Suprapubic skin (tissue), 4 donors: ENCODE data around the gene COQ2. TPM values are rescaled to one million over a fixed set of nuclear protein-coding genes. Genes with fewer than 3 reads are reported as not detected.

ENCODE experiments used
- DNase-seq, 2 donors: peaks; one replicate each; pipeline ENCODE4 v3.0.0-alpha.2; 2019; ENCODE audit warnings: low spot score in 2 of 2
- H3K27ac ChIP-seq: fragments of 200-600 bp; sonication (generic); one replicate; pipeline ENCODE4 v1.5.1; 2019
- H3K27me3 ChIP-seq: fragments of 200-600 bp; sonication (generic); one replicate; pipeline ENCODE4 v1.5.1; 2019
- H3K36me3 ChIP-seq: fragments of 200-600 bp; sonication (generic); one replicate; pipeline ENCODE4 v1.5.1; 2019
- H3K4me1 ChIP-seq: fragments of 200-600 bp; sonication (generic); one replicate; pipeline ENCODE4 v1.5.1; 2019
- H3K4me3 ChIP-seq: fragments of 200-600 bp; sonication (generic); one replicate; pipeline ENCODE4 v1.5.1; 2019; ENCODE audit warnings: mild to moderate bottlenecking
- H3K9me3 ChIP-seq: fragments of 200-600 bp; sonication (generic); one replicate; pipeline ENCODE4 v1.5.1; 2019
- CTCF ChIP-seq, 2 donors: fragments of 200-600 bp in 1 of 2; fragments of 450-650 bp in 1 of 2; sonication (generic) in 1 of 2; IDR thresholded peaks; one replicate each; pipeline ENCODE4 v1.5.1; 2016 to 2019; ENCODE audit warnings: antibody characterized with exemption in 2 of 2, mild to moderate bottlenecking in 1 of 2, moderate library complexity in 1 of 2
- EP300 ChIP-seq: sonication (generic); formaldehyde crosslinking; IDR thresholded peaks from one replicate; pipeline ENCODE4 v1.6.1; 2017; ENCODE audit warnings: antibody characterized with exemption
- POLR2A ChIP-seq, 2 donors: fragments of 450-650 bp; IDR thresholded peaks; one replicate each; pipeline ENCODE4 v1.6.1; 2017; ENCODE audit warnings: antibody characterized with exemption in 2 of 2, mild to moderate bottlenecking in 2 of 2, moderate library complexity in 2 of 2
- POLR2AphosphoS5 ChIP-seq, 3 donors: sonication (generic); formaldehyde crosslinking; IDR thresholded peaks; one replicate each; pipeline ENCODE4 v1.6.1; 2017; ENCODE audit warnings: antibody characterized with exemption in 3 of 3
- WGBS: methylation state at CpG from one replicate; pipeline ENCODE4 v1.1.5; 2018; 5-methylcytosine and 5-hydroxymethylcytosine counted together
- total RNA-seq, 4 donors: library from RNA; depleted of rRNA; stranded (reverse); fragments of >200 nt; gene quantifications; one replicate each; pipeline ENCODE4 v1.1.0, GENCODE V29; 2016

The COQ2 gene
- total RNA-seq, 4 donors from 2014 or later = 8.0 to 17.2 (median 13.4) TPM

GRCh38 chr4:83219344-83220331 is 65.0 kb downstream of the COQ2 start:
- H3K27me3 ChIP-seq = no peaks in the 10 kb centered on the region
- no peak overlapping the region for H3K27ac ChIP-seq
- DNase-seq = no peak
- no peaks in the 10 kb centered on the region for H3K36me3 ChIP-seq
- no peaks in the 10 kb centered on the region for H3K9me3 ChIP-seq
- TF ChIP-seq CTCF (IDR thresholded peaks at IDR 0.05) = no peak
- TF ChIP-seq EP300 = no peak
- no peak for TF ChIP-seq POLR2A (IDR thresholded peaks at IDR 0.05)
- TF ChIP-seq POLR2AphosphoS5 (IDR thresholded peaks at IDR 0.05) = no peak
- peak overlapping the region; percentile 32 for H3K4me3 ChIP-seq
- WGBS = 29% methylated on average over 15 of the region's 16 CpGs
- H3K4me1 ChIP-seq = peaks cover 20% of the 10 kb centered on the region

- no peaks in the 10 kb centered on the region for H3K9me3 ChIP-seq
- TF ChIP-seq CTCF (IDR thresholded peaks at IDR 0.05) (no peak), POLR2A (IDR thresholded peaks at IDR 0.05) (no peak), POLR2AphosphoS5 (IDR thresholded peaks at IDR 0.05) (no peak), EP300 (no peak)
- H3K4me1 ChIP-seq = peaks cover 20% of the 10 kb centered on the region
- no peak for DNase-seq
- no peaks in the 10 kb centered on the region for H3K36me3 ChIP-seq
- H3K27me3 ChIP-seq = no peaks in the 10 kb centered on the region
- WGBS = 80% methylated on average over 8 of the region's 8 CpGs
- H3K4me3 ChIP-seq = no peak overlapping the region
- no peak overlapping the region for H3K27ac ChIP-seq
Observed at GRCh38 chr4:83217721-83218522, 66.7 kb downstream of the COQ2 start.

GRCh38 chr4:83216959-83217683 is 67.5 kb downstream of the COQ2 start:
- Histone ChIP-seq H3K27me3 (no peaks in the 10 kb centered on the region), H3K36me3 (no peaks in the 10 kb centered on the region), H3K4me1 (peaks cover 20% of the 10 kb centered on the region), H3K4me3 (no peak overlapping the region), H3K27ac (no peak overlapping the region), H3K9me3 (no peaks in the 10 kb centered on the region)
- DNase-seq = no peak
- 93% methylated on average over 8 of the region's 10 CpGs for WGBS
- TF ChIP-seq POLR2A (IDR thresholded peaks at IDR 0.05) = no peak
- TF ChIP-seq POLR2AphosphoS5 (IDR thresholded peaks at IDR 0.05) = no peak
- TF ChIP-seq EP300 = no peak
- no peak for TF ChIP-seq CTCF (IDR thresholded peaks at IDR 0.05)

- H3K36me3 ChIP-seq = no peaks in the 10 kb centered on the region
- DNase-seq = no peak
- no peak for TF ChIP-seq EP300
- TF ChIP-seq POLR2A (IDR thresholded peaks at IDR 0.05) = no peak
- no peak for TF ChIP-seq CTCF (IDR thresholded peaks at IDR 0.05)
- TF ChIP-seq POLR2AphosphoS5 (IDR thresholded peaks at IDR 0.05) = no peak
- H3K4me3 ChIP-seq = no peak overlapping the region
- no peaks in the 10 kb centered on the region for H3K27me3 ChIP-seq
- no peaks in the 10 kb centered on the region for H3K9me3 ChIP-seq
- no peak overlapping the region for H3K27ac ChIP-seq
- peaks cover 8% of the 10 kb centered on the region for H3K4me1 ChIP-seq
Observed at GRCh38 chr4:83214079-83214478, 70.5 kb downstream of the COQ2 start.

Other genes starting within 250 kb of the COQ2 start
- gene COPS4, start 249.6 kb downstream of the COQ2 start, total RNA-seq = 10 to 100 TPM; 36.3 to 59.5 (median 39.3) TPM
- 1 to 10 TPM in 2 of 4 donors, not detected in 2; 1.3 TPM for gene PLAC8, start 170.1 kb downstream of the COQ2 start, total RNA-seq
- gene HPSE, start 50.0 kb upstream of the COQ2 start, total RNA-seq = 10 to 100 TPM in 1 of 4 donors, 1 to 10 TPM in 3; 4.8 to 10.6 (median 9.3) TPM
- gene HELQ, start 171.0 kb upstream of the COQ2 start, total RNA-seq = 10 to 100 TPM in 2 of 4 donors, 1 to 10 TPM in 2; 8.1 to 16.4 (median 11.9) TPM
- 10 to 100 TPM; 16.8 to 34.1 (median 21.3) TPM for gene MRPS18C, start 171.3 kb upstream of the COQ2 start, total RNA-seq
- gene ABRAXAS1, start 200.3 kb upstream of the COQ2 start, total RNA-seq = 10 to 100 TPM in 2 of 4 donors, 1 to 10 TPM in 2; 6.5 to 11.4 (median 10.3) TPM